Measurements from ENCODE around the gene MTMR2. TPM values are rescaled to one million over a fixed set of nuclear protein-coding genes. Genes with fewer than 3 reads are reported as not detected.

MTMR2 gene
- total RNA-seq, 3 donors from 2014 or later (not counting 1 experiment from before 2014, with no cell fraction given), result 21.7 to 22.5 (median 21.8) TPM

DNA sequence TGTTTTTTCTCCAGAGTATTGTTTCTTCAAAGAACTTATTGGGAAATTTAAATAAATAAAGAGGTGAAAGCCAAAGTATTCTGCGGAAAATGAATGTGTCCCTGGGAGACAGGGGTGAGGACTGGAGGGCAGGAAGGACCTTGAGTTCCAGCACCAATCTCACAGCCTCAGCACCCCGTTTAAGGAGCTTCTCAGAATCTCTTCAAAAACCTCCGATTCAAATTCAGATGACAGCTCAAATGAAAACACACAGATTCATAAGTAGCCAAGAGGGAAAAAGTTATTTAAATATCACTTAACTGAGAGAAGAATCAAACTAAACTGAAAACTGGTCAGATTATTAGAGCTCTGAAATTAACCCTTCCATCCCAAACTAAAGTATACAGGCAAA, 12.5 kb downstream of the MTMR2 start:
- Histone ChIP-seq H3K36me3 (ENCODE audit: control insufficient read depth, insufficient read depth, low read length) (no peaks in the 10 kb centered on the region), H3K27ac (ENCODE audit: low read length) (no peak overlapping the region), H3K9me3 (ENCODE audit: control insufficient read depth, insufficient read depth, low read length) (no peaks in the 10 kb centered on the region), H3K4me3 (ENCODE audit: low read length) (no peak overlapping the region), H3K4me1 (ENCODE audit: control insufficient read depth, insufficient read depth, low read length) (no peaks in the 10 kb centered on the region), H3K27me3 (ENCODE audit: control insufficient read depth, insufficient read depth, low read length) (no peaks in the 10 kb centered on the region)
- TF ChIP-seq, protein P1, sequence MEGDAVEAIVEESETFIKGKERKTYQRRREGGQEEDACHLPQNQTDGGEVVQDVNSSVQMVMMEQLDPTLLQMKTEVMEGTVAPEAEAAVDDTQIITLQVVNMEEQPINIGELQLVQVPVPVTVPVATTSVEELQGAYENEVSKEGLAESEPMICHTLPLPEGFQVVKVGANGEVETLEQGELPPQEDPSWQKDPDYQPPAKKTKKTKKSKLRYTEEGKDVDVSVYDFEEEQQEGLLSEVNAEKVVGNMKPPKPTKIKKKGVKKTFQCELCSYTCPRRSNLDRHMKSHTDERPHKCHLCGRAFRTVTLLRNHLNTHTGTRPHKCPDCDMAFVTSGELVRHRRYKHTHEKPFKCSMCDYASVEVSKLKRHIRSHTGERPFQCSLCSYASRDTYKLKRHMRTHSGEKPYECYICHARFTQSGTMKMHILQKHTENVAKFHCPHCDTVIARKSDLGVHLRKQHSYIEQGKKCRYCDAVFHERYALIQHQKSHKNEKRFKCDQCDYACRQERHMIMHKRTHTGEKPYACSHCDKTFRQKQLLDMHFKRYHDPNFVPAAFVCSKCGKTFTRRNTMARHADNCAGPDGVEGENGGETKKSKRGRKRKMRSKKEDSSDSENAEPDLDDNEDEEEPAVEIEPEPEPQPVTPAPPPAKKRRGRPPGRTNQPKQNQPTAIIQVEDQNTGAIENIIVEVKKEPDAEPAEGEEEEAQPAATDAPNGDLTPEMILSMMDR (IDR thresholded peaks at IDR 0.05), result no peak
- 100% methylated on average over 1 of the region's 3 CpGs for WGBS (ENCODE audit: insufficient coverage)
- intact Hi-C loops (cut with micrococcal nuclease), result no loop called here
- no peak for ATAC-seq
- DNase-seq, result no peak
- no peak overlapping the region for H3K27ac Mint-ChIP-seq
- no peaks in the 10 kb centered on the region for H3K27me3 Mint-ChIP-seq (ENCODE audit: low read depth in 2 of 2)
- no peaks in the 10 kb centered on the region for H3K9me3 Mint-ChIP-seq
- no peak overlapping the region for H3K4me3 Mint-ChIP-seq
- H3K36me3 Mint-ChIP-seq, result no peaks in the 10 kb centered on the region
- peaks cover 35 to 36% of the 10 kb centered on the region in 2 donors for H3K4me1 Mint-ChIP-seq

DNA sequence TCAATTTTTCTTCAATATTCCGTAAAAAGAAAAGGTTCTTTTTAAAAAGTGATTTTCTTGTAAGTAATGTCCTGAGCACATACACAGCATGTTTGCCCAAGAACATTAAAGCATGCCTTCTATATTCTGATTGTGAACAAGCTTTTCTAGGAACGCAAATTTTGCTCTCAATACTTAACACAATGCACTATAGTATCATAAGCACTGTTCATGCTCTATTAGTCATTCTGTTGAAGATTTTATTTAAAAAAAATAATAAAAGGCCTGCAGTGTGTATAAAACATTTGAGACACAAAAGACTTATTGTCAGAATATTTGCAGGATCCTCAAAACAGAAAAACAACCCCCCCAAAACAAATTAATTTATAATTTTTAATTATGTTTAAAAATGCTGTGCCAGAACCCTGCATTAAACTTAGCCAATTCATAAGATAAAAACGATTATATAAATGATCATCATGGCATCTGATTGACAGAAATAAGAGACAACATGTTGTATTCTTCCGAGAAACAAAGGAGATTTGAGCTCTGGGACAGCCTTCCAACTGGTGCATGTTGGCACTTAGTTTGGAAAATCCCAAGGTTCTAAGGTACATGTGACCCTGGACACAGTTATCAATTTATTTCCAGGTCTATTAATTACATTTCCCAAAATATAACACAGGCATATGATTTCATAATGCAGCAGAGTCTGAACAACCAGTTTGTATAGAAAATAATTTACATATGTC, 13.1 kb downstream of the MTMR2 start:
- H3K36me3 Mint-ChIP-seq, result no peaks in the 10 kb centered on the region
- no peak overlapping the region for H3K27ac ChIP-seq (ENCODE audit: low read length)
- no peak overlapping the region for H3K27ac Mint-ChIP-seq
- H3K4me3 ChIP-seq (ENCODE audit: low read length), result no peak overlapping the region
- H3K4me3 Mint-ChIP-seq, result no peak overlapping the region
- no peaks in the 10 kb centered on the region for H3K27me3 Mint-ChIP-seq (ENCODE audit: low read depth in 2 of 2)
- TF ChIP-seq, protein P1 (IDR thresholded peaks at IDR 0.05), result no peak
- no peaks in the 10 kb centered on the region for H3K36me3 ChIP-seq (ENCODE audit: control insufficient read depth, insufficient read depth, low read length)
- no peaks in the 10 kb centered on the region for H3K4me1 ChIP-seq (ENCODE audit: control insufficient read depth, insufficient read depth, low read length)
- DNase-seq (no peak), ATAC-seq (no peak)
- H3K9me3 ChIP-seq (ENCODE audit: control insufficient read depth, insufficient read depth, low read length), result no peaks in the 10 kb centered on the region
- peaks cover 32 to 38% of the 10 kb centered on the region in 2 donors for H3K4me1 Mint-ChIP-seq
- no peaks in the 10 kb centered on the region for H3K9me3 Mint-ChIP-seq
- no peaks in the 10 kb centered on the region for H3K27me3 ChIP-seq (ENCODE audit: control insufficient read depth, insufficient read depth, low read length)
- 100% methylated on average over 3 of the region's 4 CpGs for WGBS (ENCODE audit: insufficient coverage)
- intact Hi-C loops (cut with micrococcal nuclease), result no loop called here

DNA sequence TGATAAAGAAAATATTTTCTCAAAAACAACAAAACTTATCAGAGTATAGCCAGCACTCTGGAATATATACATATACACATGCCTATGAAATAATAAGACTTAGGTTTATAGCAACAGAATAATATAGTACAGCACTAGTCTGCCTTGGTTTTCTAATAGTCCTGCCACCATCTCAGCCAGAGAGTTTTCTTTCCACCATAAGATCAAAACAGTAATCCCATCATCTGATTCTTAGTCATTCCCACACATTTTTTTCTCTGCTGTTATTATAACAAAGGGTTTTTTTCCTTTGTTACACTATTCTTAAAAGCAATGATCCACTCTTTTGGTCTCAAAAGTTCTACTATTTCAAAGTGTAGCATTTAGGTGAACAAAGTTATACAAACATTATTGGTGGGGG, 15.1 kb downstream of the MTMR2 start:
- Mint-ChIP-seq H3K27me3 (ENCODE audit: low read depth in 2 of 2) (no peaks in the 10 kb centered on the region), H3K27ac (no peak overlapping the region), H3K4me1 (peaks cover 30 to 36% of the 10 kb centered on the region in 2 donors), H3K36me3 (no peaks in the 10 kb centered on the region), H3K4me3 (no peak overlapping the region), H3K9me3 (no peaks in the 10 kb centered on the region)
- H3K27ac ChIP-seq (ENCODE audit: low read length), result no peak overlapping the region
- no peaks in the 10 kb centered on the region for H3K27me3 ChIP-seq (ENCODE audit: control insufficient read depth, insufficient read depth, low read length)
- DNase-seq (no peak), ATAC-seq (no peak)
- TF ChIP-seq, protein P1 (IDR thresholded peaks at IDR 0.05), result no peak
- no peaks in the 10 kb centered on the region for H3K9me3 ChIP-seq (ENCODE audit: control insufficient read depth, insufficient read depth, low read length)
- no peak overlapping the region for H3K4me3 ChIP-seq (ENCODE audit: low read length)
- H3K36me3 ChIP-seq (ENCODE audit: control insufficient read depth, insufficient read depth, low read length), result no peaks in the 10 kb centered on the region
- no peaks in the 10 kb centered on the region for H3K4me1 ChIP-seq (ENCODE audit: control insufficient read depth, insufficient read depth, low read length)
- intact Hi-C loops (cut with micrococcal nuclease), result no loop called here

DNA sequence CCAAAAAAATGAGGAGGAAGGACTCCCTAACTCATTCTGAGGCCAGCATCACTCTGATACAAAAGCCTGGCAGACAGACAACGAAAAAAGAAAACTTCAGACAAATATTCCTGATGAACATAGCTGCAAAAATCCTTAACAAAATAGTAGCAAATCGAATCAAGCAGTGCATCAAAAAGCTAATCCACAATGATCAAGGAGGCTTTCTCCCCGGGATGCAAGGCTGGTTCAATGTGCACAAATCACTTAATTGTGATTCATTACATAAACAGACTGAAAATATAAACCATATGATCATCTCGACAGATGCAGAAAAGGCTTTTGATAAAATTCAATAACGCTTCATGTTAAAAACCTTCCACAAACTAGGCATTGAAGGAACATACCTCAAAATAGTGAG, 16.4 kb downstream of the MTMR2 start:
- H3K4me3 ChIP-seq (ENCODE audit: low read length), result no peak overlapping the region
- Mint-ChIP-seq H3K27ac (no peak overlapping the region), H3K9me3 (no peaks in the 10 kb centered on the region), H3K36me3 (no peaks in the 10 kb centered on the region), H3K4me1 (peaks cover 19 to 24% of the 10 kb centered on the region in 2 donors), H3K27me3 (ENCODE audit: low read depth in 2 of 2) (no peaks in the 10 kb centered on the region), H3K4me3 (no peak overlapping the region)
- no peak for ATAC-seq
- intact Hi-C loops (cut with micrococcal nuclease), result no loop called here
- TF ChIP-seq, protein P1 (IDR thresholded peaks at IDR 0.05), result no peak
- 96% methylated on average over 5 of the region's 5 CpGs for WGBS (ENCODE audit: insufficient coverage)
- H3K27me3 ChIP-seq (ENCODE audit: control insufficient read depth, insufficient read depth, low read length), result no peaks in the 10 kb centered on the region
- no peaks in the 10 kb centered on the region for H3K4me1 ChIP-seq (ENCODE audit: control insufficient read depth, insufficient read depth, low read length)
- no peaks in the 10 kb centered on the region for H3K36me3 ChIP-seq (ENCODE audit: control insufficient read depth, insufficient read depth, low read length)
- no peak for DNase-seq
- no peak overlapping the region for H3K27ac ChIP-seq (ENCODE audit: low read length)
- H3K9me3 ChIP-seq (ENCODE audit: control insufficient read depth, insufficient read depth, low read length), result no peaks in the 10 kb centered on the region

Measured in natural killer cell (primary cell).